Measurements from ENCODE around the gene POLE.

POLE gene

GRCh38 chr12:132651444-132652100 lies 35.6 kb downstream of the POLE start:
- DNase-seq: no peak

GRCh38 chr12:132649226-132649945 lies 37.8 kb downstream of the POLE start:
- DNase-seq: no peak

GRCh38 chr12:132648616-132649225 lies 38.4 kb downstream of the POLE start:
- DNase-seq: no peak

GRCh38 chr12:132647858-132648257 lies 39.3 kb downstream of the POLE start:
- DNase-seq: no peak

GRCh38 chr12:132646850-132647249 lies 40.3 kb downstream of the POLE start:
- peak; percentile 45 for DNase-seq

GRCh38 chr12:132642846-132643835 lies 44.0 kb downstream of the POLE start:
- no peak for DNase-seq

- DNase-seq: no peak
These were observed 45.1 kb downstream of the POLE start for GRCh38 chr12:132641811-132642650.

GRCh38 chr12:132640936-132641335 lies 46.2 kb downstream of the POLE start:
- DNase-seq: no peak

- no peak for DNase-seq
These were observed 47.1 kb downstream of the POLE start for GRCh38 chr12:132639956-132640520.

- no peak for DNase-seq
These were observed 48.4 kb downstream of the POLE start for GRCh38 chr12:132638541-132639408.

GRCh38 chr12:132637811-132638210 lies 49.3 kb downstream of the POLE start:
- DNase-seq: no peak

GRCh38 chr12:132635076-132635955 lies 51.8 kb downstream of the POLE start:
- no peak for DNase-seq

GRCh38 chr12:132634411-132634990 lies 52.6 kb downstream of the POLE start:
- DNase-seq: no peak

- DNase-seq: no peak
These were observed 53.2 kb downstream of the POLE start for GRCh38 chr12:132633901-132634300.

- DNase-seq: no peak
These were observed 53.7 kb downstream of the POLE start for GRCh38 chr12:132633398-132633797.

GRCh38 chr12:132632521-132633228 lies 54.5 kb downstream of the POLE start:
- DNase-seq: no peak

- DNase-seq: no peak
These were observed 55.5 kb downstream of the POLE start for GRCh38 chr12:132631666-132632065.

GRCh38 chr12:132630672-132631071 lies 56.5 kb downstream of the POLE start:
- DNase-seq: no peak
